Stimulated activated CD8-positive, alpha-beta memory T cell treated with anti-CD3 and anti-CD28 coated beads, Interleukin-4, amount 100 ng/mL, for 4 hours (primary cell): ENCODE measurements around the gene KIF1A.

ENCODE experiments used
- DNase-seq, 2 donors: peaks; one replicate each; pipeline ENCODE4 v3.0.0-alpha.2; 2020; ENCODE audit warnings: low read depth in 2 of 2, low spot score in 1 of 2

Gene KIF1A

GRCh38 chr2:240720686-240721595 is 99.1 kb downstream of the KIF1A start:
- no peak for DNase-seq

DNA sequence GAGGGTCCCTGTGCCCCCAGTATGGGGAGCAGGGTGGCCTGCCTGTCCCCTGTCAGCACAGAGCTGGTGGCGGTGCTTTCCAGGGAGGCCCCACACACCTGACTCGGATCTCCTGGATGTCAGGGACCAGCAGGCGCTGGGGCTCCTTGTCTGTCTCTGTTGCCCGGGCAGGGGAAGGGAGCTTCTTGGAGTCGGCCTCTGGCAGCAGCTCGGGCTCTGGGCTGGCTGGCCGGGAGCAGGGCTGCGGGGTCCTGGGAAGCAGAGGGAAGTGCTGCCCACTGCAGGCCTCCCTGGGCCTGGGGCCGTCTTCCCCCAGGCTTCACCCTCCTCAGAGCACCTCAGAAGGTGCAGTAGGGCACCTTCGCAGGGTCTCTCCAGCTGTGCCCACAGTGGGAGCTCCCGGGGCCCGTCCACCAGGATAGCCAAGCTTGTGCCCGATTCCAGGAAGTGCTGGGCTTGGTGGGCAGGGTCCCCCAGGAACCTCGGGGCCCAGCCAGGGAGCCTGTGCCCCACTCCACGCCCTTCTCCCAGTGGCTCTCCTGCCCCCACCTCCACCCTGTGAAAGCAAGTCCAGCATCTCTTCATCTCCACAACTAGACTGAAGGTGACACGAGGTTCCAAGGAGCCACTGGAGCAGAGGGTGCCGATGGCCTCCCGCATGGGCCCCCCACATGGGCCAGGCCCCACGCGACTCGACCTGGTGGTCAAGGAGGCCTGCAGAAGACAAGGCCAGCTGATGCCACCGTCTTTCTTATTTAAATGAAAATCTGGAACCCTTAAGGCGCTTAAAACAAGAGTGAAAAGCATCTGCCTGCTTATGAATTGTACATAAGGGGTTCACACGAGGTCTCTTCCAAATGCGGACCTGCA is 100.1 kb downstream of the KIF1A start:
- no peak for DNase-seq

GRCh38 chr2:240718896-240719490 is 101.0 kb downstream of the KIF1A start:
- no peak for DNase-seq

DNA sequence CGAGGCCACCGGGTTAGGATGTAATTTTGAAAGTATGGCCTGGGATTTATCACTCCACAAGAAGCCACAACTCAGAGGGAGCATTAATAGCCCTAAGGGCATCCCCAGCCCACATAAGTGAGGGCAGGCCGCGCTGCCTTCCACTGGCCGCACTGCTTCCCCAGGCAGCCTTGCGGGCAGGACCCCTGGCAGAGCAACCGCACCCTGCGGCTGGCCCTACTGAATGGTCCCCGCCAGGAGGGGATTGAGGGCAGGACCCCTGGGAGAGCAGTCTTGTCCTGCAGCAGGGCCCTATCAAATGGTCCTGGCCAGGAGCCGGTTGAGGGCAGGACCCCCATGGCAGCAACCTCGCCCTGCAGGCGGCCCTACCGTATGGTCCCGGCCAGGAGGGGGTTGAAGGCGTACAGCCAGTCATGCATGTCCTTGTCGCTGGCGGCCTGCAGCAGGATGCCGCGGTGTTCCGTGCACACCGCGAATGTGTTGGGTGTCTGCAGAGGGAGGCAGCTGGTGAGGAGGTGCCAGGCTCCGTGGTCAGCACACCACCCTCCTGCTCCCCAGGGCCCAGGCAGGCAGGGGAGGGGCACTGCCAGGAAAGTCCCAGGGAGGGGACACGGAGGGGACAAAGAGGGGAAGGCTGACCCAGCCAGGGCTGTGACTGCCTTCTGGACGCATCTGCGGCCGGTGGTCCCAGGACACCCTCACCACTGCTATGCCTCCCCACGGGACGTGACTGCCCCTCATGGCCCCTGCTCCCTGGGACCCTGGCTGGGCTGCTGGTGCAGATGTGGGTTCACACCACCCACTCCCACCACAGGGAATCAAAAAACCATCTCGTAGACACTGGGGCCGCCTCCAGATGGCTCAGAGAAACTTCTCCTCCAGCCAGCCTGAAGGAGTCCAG is 102.1 kb downstream of the KIF1A start:
- no peak for DNase-seq

GRCh38 chr2:240717181-240717641 is 102.8 kb downstream of the KIF1A start:
- no peak for DNase-seq

- no peak for DNase-seq
Observed at GRCh38 chr2:240716130-240716798, 103.8 kb downstream of the KIF1A start.

- DNase-seq: no peak
Observed at GRCh38 chr2:240714747-240715725, 105.0 kb downstream of the KIF1A start.

- DNase-seq: no peak
Observed at GRCh38 chr2:240713928-240714746, 105.9 kb downstream of the KIF1A start.

DNA sequence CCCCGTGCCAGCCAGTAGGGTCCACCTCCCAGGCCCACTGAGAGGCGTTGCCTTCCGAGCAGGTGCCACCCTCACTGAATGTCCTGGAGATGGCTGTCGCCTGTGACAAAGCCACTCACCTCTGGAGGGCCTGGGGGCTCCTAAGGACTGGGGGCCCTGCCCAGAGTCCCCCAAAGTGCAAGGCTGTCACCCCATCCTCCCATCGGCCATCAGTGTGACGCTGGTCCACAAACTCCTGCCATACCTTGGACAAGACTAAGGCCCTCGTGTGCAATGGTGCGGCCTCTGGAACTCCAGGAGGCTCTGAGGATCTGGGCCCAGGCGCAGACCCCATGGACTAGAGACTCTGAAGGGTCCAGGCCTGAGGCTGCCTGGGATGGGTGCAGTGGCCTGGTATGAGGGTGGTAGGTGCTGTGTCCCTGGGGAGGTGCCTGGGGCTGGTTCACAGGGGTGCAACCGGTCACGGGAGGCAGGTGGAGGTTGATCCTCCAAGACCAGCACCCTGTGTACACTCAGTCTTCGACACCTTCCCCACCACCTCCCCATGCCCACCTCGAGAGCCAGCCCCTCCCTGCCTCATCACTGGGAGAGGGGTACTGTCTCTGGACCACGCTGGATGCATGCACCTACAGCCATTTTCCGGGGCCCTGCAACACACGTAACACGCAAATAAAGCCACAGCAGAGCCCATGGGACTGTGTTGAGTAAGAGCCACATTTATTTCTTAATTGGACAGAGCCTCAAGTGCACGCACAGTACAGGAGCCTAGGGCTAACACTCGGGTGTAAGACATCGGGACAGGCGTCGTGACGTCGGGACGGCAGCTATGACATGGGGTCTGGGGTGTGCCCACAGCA is 106.7 kb downstream of the KIF1A start:
- DNase-seq: no peak

DNA sequence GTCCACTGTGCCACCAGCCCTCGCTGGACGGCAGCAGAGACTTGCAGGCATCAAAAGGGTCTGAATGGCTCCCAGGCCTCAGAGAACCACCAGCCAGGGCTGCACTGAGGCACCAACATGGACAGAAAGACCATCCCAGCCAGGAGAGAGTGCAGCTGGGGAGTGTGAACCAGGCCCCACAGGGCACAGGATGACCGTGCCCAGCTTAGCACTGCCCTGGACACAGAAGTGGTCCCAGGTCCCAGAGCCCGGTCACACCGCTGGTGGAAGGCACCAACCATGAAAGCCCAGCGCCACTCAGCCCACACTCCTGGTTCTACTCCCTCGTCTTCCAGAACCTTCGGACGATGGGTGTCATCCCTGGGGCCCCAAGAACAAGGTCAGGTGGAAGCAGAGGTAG is 107.9 kb downstream of the KIF1A start:
- no peak for DNase-seq

GRCh38 chr2:240711701-240712100 is 108.3 kb downstream of the KIF1A start:
- DNase-seq: no peak

- DNase-seq: no peak
Observed at GRCh38 chr2:240711296-240711695, 108.7 kb downstream of the KIF1A start.

- DNase-seq: no peak
Observed at GRCh38 chr2:240708457-240708856, 111.6 kb downstream of the KIF1A start.

DNA sequence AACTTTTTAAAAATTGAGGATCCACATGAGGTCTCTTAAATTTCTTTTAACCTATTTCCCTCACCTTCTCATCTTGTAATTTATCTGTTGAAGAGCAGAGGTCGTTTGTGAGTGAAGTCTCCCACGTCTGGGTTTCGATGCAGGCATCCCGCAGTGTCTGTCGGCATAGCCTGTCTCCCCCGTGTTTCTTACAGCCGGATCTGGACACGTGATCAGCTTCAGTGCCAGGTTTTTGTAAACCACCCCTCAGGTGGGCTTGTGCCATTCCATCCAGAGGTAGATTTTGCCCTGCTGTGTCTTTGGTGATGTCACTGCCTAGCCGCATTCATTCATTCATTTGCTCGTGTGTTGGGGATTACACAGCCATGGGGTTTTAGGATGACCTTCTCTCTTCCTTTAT is 112.2 kb downstream of the KIF1A start:
- no peak for DNase-seq

GRCh38 chr2:240707043-240707756 is 112.8 kb downstream of the KIF1A start:
- no peak for DNase-seq

- no peak for DNase-seq
Observed at GRCh38 chr2:240705204-240705791, 114.7 kb downstream of the KIF1A start.
